ENCODE results near the gene AFAP1L1. TPM values are rescaled to one million over a fixed set of nuclear protein-coding genes. Genes with fewer than 3 reads are reported as not detected.
"Not testable (repeated sequence)": the region's sequence is repeated elsewhere in the genome, so short reads cannot be mapped to it uniquely, and the experiment has no call there.

AFAP1L1 gene
- total RNA-seq, 1 experiment from 2014 or later = 10.3 TPM

- peaks cover 2% of the 10 kb centered on the region for H3K9me3 Mint-ChIP-seq (ENCODE audit: low read depth, unreplicated experiment)
- DNase-seq = no peak
- no peaks in the 10 kb centered on the region for H3K4me1 Mint-ChIP-seq (ENCODE audit: low read depth, unreplicated experiment)
- H3K36me3 Mint-ChIP-seq (ENCODE audit: insufficient read depth, unreplicated experiment) = no peaks in the 10 kb centered on the region
- H3K27me3 Mint-ChIP-seq (ENCODE audit: unreplicated experiment) = no peaks in the 10 kb centered on the region
- CTCF ChIA-PET = interaction anchor here (0.7 kb wide), 3 partner anchors 46 to 255 kb away, joined by 4 to 7 read pairs (median 6); no protein-coding TSS in a partner anchor
- no peak overlapping the region for H3K4me3 Mint-ChIP-seq (ENCODE audit: low read depth, unreplicated experiment)
- intact Hi-C loops (cut with micrococcal nuclease; ENCODE audit: unreplicated experiment) = no loop called here
- TF ChIP-seq CTCF (IDR thresholded peaks at IDR 0.05; ENCODE audit: unreplicated experiment) = no peak
- BruUV-seq (replicated peaks) = no TSS peak
- no peak overlapping the region for H3K27ac Mint-ChIP-seq (ENCODE audit: unreplicated experiment)
These were observed 116.3 kb downstream of the AFAP1L1 start for GRCh38 chr5:149387982-149388381.

DNA sequence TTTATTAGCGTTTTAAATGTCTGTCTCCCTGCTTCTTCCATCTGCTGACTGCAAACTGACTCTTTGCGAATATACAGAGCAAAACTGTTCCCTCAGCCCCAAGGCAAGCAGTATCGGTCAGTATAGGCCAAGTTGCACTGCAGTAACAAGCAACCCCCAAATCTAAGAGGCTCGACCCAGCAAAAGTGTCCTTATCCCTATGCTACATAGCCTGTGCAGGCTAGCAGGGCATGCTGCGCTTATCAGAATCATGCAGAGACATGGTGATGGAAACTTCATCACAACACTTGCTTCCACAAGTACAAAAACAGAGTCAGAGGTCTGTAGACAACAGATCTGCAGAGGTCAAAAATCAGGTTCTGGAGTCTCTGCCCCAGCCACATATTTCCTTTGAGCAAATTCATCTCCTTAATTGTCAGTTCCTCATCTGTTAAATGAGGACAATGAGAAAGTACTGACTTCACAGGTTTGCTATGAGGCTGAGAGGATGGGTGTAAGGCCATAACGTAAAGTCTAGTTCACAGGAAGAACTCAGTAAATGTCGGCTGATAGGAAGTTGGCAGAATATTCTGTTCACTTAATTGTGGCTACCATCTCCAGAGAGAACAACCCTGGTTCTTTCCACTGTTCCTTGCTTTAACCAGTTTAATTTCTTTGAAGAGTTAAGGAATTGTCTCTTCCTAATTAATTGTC, 117.0 kb downstream of the AFAP1L1 start:
- CTCF ChIA-PET = no interaction called here
- H3K36me3 Mint-ChIP-seq (ENCODE audit: insufficient read depth, unreplicated experiment) = no peaks in the 10 kb centered on the region
- no peak overlapping the region for H3K27ac Mint-ChIP-seq (ENCODE audit: unreplicated experiment)
- BruUV-seq (replicated peaks) = no TSS peak
- H3K9me3 Mint-ChIP-seq (ENCODE audit: low read depth, unreplicated experiment) = peaks cover 2% of the 10 kb centered on the region
- no peak overlapping the region for H3K4me3 Mint-ChIP-seq (ENCODE audit: low read depth, unreplicated experiment)
- no peaks in the 10 kb centered on the region for H3K4me1 Mint-ChIP-seq (ENCODE audit: low read depth, unreplicated experiment)
- no peaks in the 10 kb centered on the region for H3K27me3 Mint-ChIP-seq (ENCODE audit: unreplicated experiment)
- no peak for TF ChIP-seq CTCF (IDR thresholded peaks at IDR 0.05; ENCODE audit: unreplicated experiment)
- intact Hi-C loops (cut with micrococcal nuclease; ENCODE audit: unreplicated experiment) = no loop called here
- DNase-seq = no peak

- DNase-seq = no peak
- no peak overlapping the region for H3K27ac Mint-ChIP-seq (ENCODE audit: unreplicated experiment)
- intact Hi-C loops (cut with micrococcal nuclease; ENCODE audit: unreplicated experiment) = no loop called here
- CTCF ChIA-PET = interaction anchor here (0.7 to 0.9 kb wide), 3 partner anchors 13 to 68 kb away, joined by 3 read pairs; no protein-coding TSS in a partner anchor
- no peaks in the 10 kb centered on the region for H3K36me3 Mint-ChIP-seq (ENCODE audit: insufficient read depth, unreplicated experiment)
- H3K4me3 Mint-ChIP-seq (ENCODE audit: low read depth, unreplicated experiment) = no peak overlapping the region
- no TSS peak for BruUV-seq (replicated peaks)
- TF ChIP-seq CTCF (IDR thresholded peaks at IDR 0.05; ENCODE audit: unreplicated experiment) = no peak
- no peaks in the 10 kb centered on the region for H3K4me1 Mint-ChIP-seq (ENCODE audit: low read depth, unreplicated experiment)
- peaks cover 2% of the 10 kb centered on the region for H3K9me3 Mint-ChIP-seq (ENCODE audit: low read depth, unreplicated experiment)
- no peaks in the 10 kb centered on the region for H3K27me3 Mint-ChIP-seq (ENCODE audit: unreplicated experiment)
These were observed 118.2 kb downstream of the AFAP1L1 start for GRCh38 chr5:149389552-149390495.

DNA sequence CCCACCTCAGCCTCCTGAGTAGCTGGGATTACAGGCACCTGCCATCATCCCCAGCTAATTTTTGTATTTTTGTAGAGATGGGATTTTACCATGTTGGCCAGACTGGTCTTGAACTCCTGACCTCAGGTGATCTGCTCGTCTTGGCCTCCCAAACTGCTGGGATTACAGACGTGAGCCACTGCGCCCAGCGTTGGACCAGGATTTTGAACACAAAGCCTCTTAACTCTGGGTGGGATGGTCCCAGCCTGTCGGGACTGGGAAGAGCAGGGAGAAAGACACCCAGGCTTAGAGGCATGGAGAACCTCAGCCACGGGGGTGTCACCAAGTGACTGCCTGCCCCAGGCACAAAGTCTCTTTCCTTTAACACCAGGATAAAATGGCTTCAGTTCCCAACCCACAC, 119.4 kb downstream of the AFAP1L1 start:
- intact Hi-C loops (cut with micrococcal nuclease; ENCODE audit: unreplicated experiment); H3K4me1 Mint-ChIP-seq (ENCODE audit: low read depth, unreplicated experiment): not testable (repeated sequence)
- CTCF ChIA-PET = interaction anchor here (0.7 kb wide), 1 partner anchor 220 kb away, joined by 3 read pairs; no protein-coding TSS in a partner anchor

More for the DNA sequence above, 119.4 kb downstream of the AFAP1L1 start:
- H3K9me3 Mint-ChIP-seq (ENCODE audit: low read depth, unreplicated experiment); H3K27ac Mint-ChIP-seq (ENCODE audit: unreplicated experiment); DNase-seq; H3K4me3 Mint-ChIP-seq (ENCODE audit: low read depth, unreplicated experiment); H3K36me3 Mint-ChIP-seq (ENCODE audit: insufficient read depth, unreplicated experiment); H3K27me3 Mint-ChIP-seq (ENCODE audit: unreplicated experiment); BruUV-seq (replicated peaks): not testable (repeated sequence)

Other genes with a start within 250 kb of the AFAP1L1 start
- gene SH3TC2, start 208.8 kb upstream of the AFAP1L1 start, total RNA-seq (2022) = 54.6 and 60.3 TPM in 2 replicates
- 58.2 and 70.9 TPM in 2 replicates for gene ABLIM3, start 130.4 kb upstream of the AFAP1L1 start, total RNA-seq (2022)
- 28.2 and 31.0 TPM in 2 replicates for gene GRPEL2, start 73.6 kb downstream of the AFAP1L1 start, total RNA-seq (2022)
- 29.2 and 29.9 TPM in 2 replicates for gene PCYOX1L, start 86.2 kb downstream of the AFAP1L1 start, total RNA-seq (2022)
- not detected in 2 replicates for gene IL17B, start 107.4 kb downstream of the AFAP1L1 start, total RNA-seq (2022)